K562 (cell line): Measurements from ENCODE around the gene NHLRC2. TPM values are rescaled to one million over a fixed set of nuclear protein-coding genes. Genes with fewer than 3 reads are reported as not detected.
"Not testable (repeated sequence)": the region's sequence is repeated elsewhere in the genome, so short reads cannot be mapped to it uniquely, and the experiment has no call there.

ENCODE experiments used
- ATAC-seq: fragments of 200-7000 bp; cut with Tn5 transposase; 3 replicates; pipeline ENCODE4 v1.9.1; 2020; ENCODE audit warnings: moderate library complexity
- BruUV-seq: library from RNA; stranded (reverse); fragments of 400-500 nt; replicated peaks from 2 replicates; lab custom pipeline; 2021; lab: Mats Ljungman, UMichigan
- CTCF ChIA-PET: fragments of 300-600 bp; formaldehyde crosslinking; extraction: SDS; loops from one replicate; lab custom pipeline; 2021; ENCODE audit warnings: low intra/inter-chr PET ratio; lab: Yijun Ruan, JAX
- POLR2A ChIA-PET: fragments of 300-600, 350-650 bp; sonication (Branson Sonifier 250); formaldehyde crosslinking; extraction: SDS; loops from one replicate; lab custom pipeline; 2021; ENCODE audit warnings: antibody characterized with exemption, inconsistent platforms; lab: Yijun Ruan, JAX
- DNase-seq, 4 experiments: peaks; one replicate each; pipeline versions ENCODE4 v3.0.0 to v3.0.0-alpha.2; 2011 to 2018; ENCODE audit warnings: low spot score in 3 of 4, mixed read lengths in 3 of 4; ENCODE audit errors: extremely low read depth in 1 of 4
- FAIRE-seq: peaks from 2 replicates; lab custom pipeline; 2011; peaks lifted over from hg19 to GRCh38; lab: Jason Lieb, UNC
- H2AFZ ChIP-seq: 2 replicates; pipeline ENCODE4 v1.6.0; 2011; ENCODE audit warnings: low read depth, low read length, control low read depth, inconsistent platforms
- H3K27ac ChIP-seq: fragments of 200-600 bp; 3 replicates; pipeline ENCODE4 v1.8.0; 2011; ENCODE audit warnings: low read depth, mild to moderate bottlenecking, control low read depth, inconsistent platforms, low read length, moderate library complexity, mixed read lengths; ENCODE audit errors: extremely low read depth
- H3K27me3 ChIP-seq, 2 experiments: fragments of 300-600 bp in 1 of 2; 2 replicates in 1 of 2; 3 replicates in 1 of 2; pipeline versions ENCODE4 v1.6.0 to v1.8.0; 2011; ENCODE audit warnings: inconsistent platforms in 2 of 2, low read length in 2 of 2, mild to moderate bottlenecking in 1 of 2, mixed read lengths in 1 of 2, moderate library complexity in 1 of 2; ENCODE audit not compliant: control insufficient read depth in 2 of 2, insufficient read depth in 2 of 2
- H3K36me3 ChIP-seq: fragments of 300-600 bp; 3 replicates; pipeline ENCODE4 v1.8.0; 2011; ENCODE audit warnings: mild to moderate bottlenecking, low read length, inconsistent platforms; ENCODE audit not compliant: control insufficient read depth, insufficient read depth
- H3K4me1 ChIP-seq, 2 experiments: fragments of 200-600 bp in 1 of 2; replicated peaks in 1 of 2; 2 replicates in 1 of 2; 3 replicates in 1 of 2; pipeline versions ENCODE4 v1.5.1 to v1.8.0; 2011; ENCODE audit warnings: inconsistent platforms in 2 of 2, low read length in 2 of 2, mild to moderate bottlenecking in 1 of 2, mixed read lengths in 1 of 2, moderate library complexity in 1 of 2; ENCODE audit not compliant: control insufficient read depth in 2 of 2, insufficient read depth in 2 of 2
- H3K4me2 ChIP-seq: 2 replicates; pipeline ENCODE4 v1.6.1; 2011; ENCODE audit warnings: low read length, control low read depth, inconsistent platforms, mixed read lengths; ENCODE audit not compliant: insufficient read depth
- H3K4me3 ChIP-seq: fragments of 200-600 bp; sonication (generic), shearing (Covaris generic); 2 replicates; pipeline ENCODE4 v1.5.1; 2016; ENCODE audit warnings: control low read depth, inconsistent platforms
- H3K79me2 ChIP-seq: fragments of 200-600 bp; 3 replicates; pipeline ENCODE4 v1.8.0; 2011; ENCODE audit warnings: low read length, inconsistent platforms; ENCODE audit not compliant: control insufficient read depth, insufficient read depth
- H3K9ac ChIP-seq, 2 experiments: 2 replicates each; pipeline versions ENCODE4 v1.6.0 to v1.6.1; 2011; ENCODE audit warnings: low read depth in 2 of 2, low read length in 2 of 2, control low read depth in 1 of 2, inconsistent platforms in 1 of 2, mild to moderate bottlenecking in 1 of 2, mixed read lengths in 1 of 2; ENCODE audit not compliant: insufficient read depth in 1 of 2
- H3K9me1 ChIP-seq: one replicate; pipeline ENCODE4 v1.6.0; 2011; ENCODE audit warnings: inconsistent platforms, mild to moderate bottlenecking, low read length, moderate library complexity; ENCODE audit not compliant: control insufficient read depth, insufficient read depth
- H3K9me3 ChIP-seq: replicated peaks from 2 replicates; pipeline ENCODE4 v1.5.1; 2011; ENCODE audit warnings: low read depth, low read length, inconsistent platforms; ENCODE audit not compliant: control insufficient read depth, insufficient read depth
- H4K20me1 ChIP-seq: replicated peaks from 2 replicates; pipeline ENCODE4 v1.6.1; 2011; ENCODE audit warnings: low read length, inconsistent platforms, mixed read lengths; ENCODE audit not compliant: control insufficient read depth, insufficient read depth
- AFF4 ChIP-seq: sonication (generic); formaldehyde crosslinking; IDR thresholded peaks from 2 replicates; pipeline ENCODE4 v1.8.0; 2023; ENCODE audit warnings: mild to moderate bottlenecking, missing genetic modification reagents
- ETV1 ChIP-seq: fragments of 450-650 bp; conservative IDR thresholded peaks from 2 replicates; pipeline ENCODE4 v1.6.1; 2016; ENCODE audit warnings: missing genetic modification characterization, control low read depth, low read depth, missing compliant biosample characterization
- ETV6 ChIP-seq, 3 experiments: fragments of 150-350 bp in 1 of 3; sonication (generic) in 1 of 3; formaldehyde crosslinking in 1 of 3; IDR thresholded peaks; 2 replicates each; pipeline versions ENCODE4 v1.6.1 to v1.8.0; 2014 to 2022; ENCODE audit warnings: borderline replicate concordance in 2 of 3, low read depth in 2 of 3, antibody characterized with exemption in 1 of 3, low read length in 1 of 3, mild to moderate bottlenecking in 1 of 3, missing genetic modification reagents in 1 of 3
- HMGN3 ChIP-seq: IDR thresholded peaks from 2 replicates; pipeline ENCODE4 v1.6.1; 2011; ENCODE audit warnings: borderline replicate concordance, low read depth, mild to moderate bottlenecking, mixed read lengths, low read length; ENCODE audit not compliant: insufficient read length; ENCODE audit errors: extremely low read depth
- PRPF4 ChIP-seq: fragments of 200-400 bp; formaldehyde crosslinking; IDR thresholded peaks from one replicate; pipeline ENCODE4 v1.6.1; 2017; ENCODE audit warnings: low read length, low read depth, mild to moderate bottlenecking; ENCODE audit not compliant: insufficient read depth, poor library complexity, severe bottlenecking
- WGBS: fragments of 100-300 bp; shearing (Covaris generic); methylation state at CpG from one replicate; pipeline ENCODE4 v1.1.6; 2016; ENCODE audit warnings: low coverage, mixed read lengths; ENCODE audit not compliant: insufficient coverage; ENCODE audit errors: missing lambda C conversion rate; 5-methylcytosine and 5-hydroxymethylcytosine counted together
- in situ Hi-C: fragments of 300-500 bp; cut with MboI; formaldehyde crosslinking; loops from 4 replicates; pipeline ENCODE4 v1.15.0; 2018; ENCODE audit warnings: inconsistent platforms, mixed read lengths
- intact Hi-C: fragments of 100-400 bp; cut with micrococcal nuclease; formaldehyde crosslinking; loops from 2 replicates; pipeline ENCODE4 v1.14.2; 2022
- polyA plus RNA-seq, 8 experiments: library from polyadenylated mRNA; depleted of rRNA in 4 of 8; stranded (reverse) in 5 of 8; unstranded in 3 of 8; fragments of >200 nt; fragmentation: Nextera tagmentation in 2 of 8; fragmentation: Illumina TruSeq in 1 of 8; extraction: Ambion mirVana in 2 of 8; extraction: Trizol in 1 of 8; gene quantifications; 2 replicates each; pipeline versions ENCODE4 v1.2.1 to v1.2.3, GENCODE V29; 2011 to 2014; ENCODE audit warnings: inconsistent platforms in 1 of 8, missing spikeins in 1 of 8
- total RNA-seq, 7 experiments: library from RNA; depleted of rRNA in 6 of 7; stranded (reverse); fragments of >200 nt in 6 of 7; fragmentation: Illumina TruSeq in 2 of 7; extraction: Trizol in 2 of 7; gene quantifications; 2 replicates each; pipeline versions ENCODE4 v1.2.1 to v1.2.3, GENCODE V29; 2011 to 2021; ENCODE audit warnings: low replicate concordance in 1 of 7

NHLRC2 gene
- total and polyA plus RNA-seq, 9 of the 15 experiments (the other 6 are each of a cell fraction or from before 2014, with no cell fraction given): 1.5 to 22.4 (median 10.3) TPM

GRCh38 chr10:113941140-113941539, 86.7 kb downstream of the NHLRC2 start (continued):
- no peak for TF ChIP-seq AFF4 (CRISPR knock-in tag)
- no peak for TF ChIP-seq PRPF4
- no peak for TF ChIP-seq ETV1
- no peak for TF ChIP-seq HMGN3
- no peak for TF ChIP-seq ETV6 (IDR thresholded peaks at IDR 0.05; ENCODE audit: borderline replicate concordance in 1 of 2, low read depth in 2 of 2, low read length in 1 of 2)
- TF ChIP-seq ETV6 (CRISPR knock-in tag; IDR thresholded peaks at IDR 0.05; ENCODE audit: borderline replicate concordance): no peak

GRCh38 chr10:113943196-113943595, 88.7 kb downstream of the NHLRC2 start:
- H3K4me2 ChIP-seq, H3K9ac ChIP-seq, H2AFZ ChIP-seq, H3K27ac ChIP-seq, ATAC-seq, intact Hi-C loops, BruUV-seq, H3K9me1 ChIP-seq, POLR2A ChIA-PET, CTCF ChIA-PET, DNase-seq, H3K9me3 ChIP-seq, H3K36me3 ChIP-seq, H3K79me2 ChIP-seq, H3K4me3 ChIP-seq, H3K27me3 ChIP-seq, H4K20me1 ChIP-seq, FAIRE-seq, in situ Hi-C loops, H3K4me1 ChIP-seq: not testable (repeated sequence)
- WGBS: 34% methylated on average over 4 of the region's 7 CpGs
